CD4-positive, alpha-beta T cell treated with Interferon gamma for 1 hour (primary cell): ENCODE results near the gene SUPT20H.
"Not testable (repeated sequence)": the region's sequence is repeated elsewhere in the genome, so short reads cannot be mapped to it uniquely, and the experiment has no call there.

Experiments
- DNase-seq: peaks from one replicate; pipeline ENCODE4 v3.0.0-alpha.2; 2020

The SUPT20H gene

GRCh38 chr13:37068962-37069361 is 9.5 kb upstream of the SUPT20H start:
- DNase-seq = no peak

GRCh38 chr13:37067874-37068273 is 8.4 kb upstream of the SUPT20H start:
- DNase-seq = no peak

GRCh38 chr13:37065890-37066526 is 6.5 kb upstream of the SUPT20H start:
- no peak for DNase-seq

GRCh38 chr13:37059848-37060192 is 332 bp upstream of the SUPT20H start:
- DNase-seq = no peak

- DNase-seq = not testable (repeated sequence)
These were observed 3.3 kb downstream of the SUPT20H start for GRCh38 chr13:37056228-37056627.

- not testable (repeated sequence) for DNase-seq
These were observed 6.4 kb downstream of the SUPT20H start for GRCh38 chr13:37053111-37053510.

- DNase-seq = no peak
These were observed 9.7 kb downstream of the SUPT20H start for GRCh38 chr13:37049810-37050209.

- DNase-seq = no peak
These were observed 11.6 kb downstream of the SUPT20H start for GRCh38 chr13:37047846-37048245.

- DNase-seq = no peak
These were observed 12.5 kb downstream of the SUPT20H start for GRCh38 chr13:37047032-37047431.

GRCh38 chr13:37046062-37046461 is 13.4 kb downstream of the SUPT20H start:
- DNase-seq = no peak

- no peak for DNase-seq
These were observed 18.7 kb downstream of the SUPT20H start for GRCh38 chr13:37040789-37041188.

- DNase-seq = no peak
These were observed 19.6 kb downstream of the SUPT20H start for GRCh38 chr13:37039896-37040295.

GRCh38 chr13:37037241-37037640 is 22.2 kb downstream of the SUPT20H start:
- no peak for DNase-seq

GRCh38 chr13:37029617-37030016 is 29.9 kb downstream of the SUPT20H start:
- no peak for DNase-seq

- DNase-seq = no peak
These were observed 31.8 kb downstream of the SUPT20H start for GRCh38 chr13:37027639-37028038.

GRCh38 chr13:37026771-37027170 is 32.7 kb downstream of the SUPT20H start:
- no peak for DNase-seq

- no peak for DNase-seq
These were observed 35.6 kb downstream of the SUPT20H start for GRCh38 chr13:37023871-37024270.

GRCh38 chr13:37014609-37015008 is 44.9 kb downstream of the SUPT20H start:
- no peak for DNase-seq

GRCh38 chr13:37011788-37012187 is 47.7 kb downstream of the SUPT20H start:
- DNase-seq = no peak

- DNase-seq = no peak
These were observed 48.5 kb downstream of the SUPT20H start for GRCh38 chr13:37011002-37011401.

GRCh38 chr13:37010424-37010823 is 49.1 kb downstream of the SUPT20H start:
- DNase-seq = no peak

- DNase-seq = no peak
These were observed 49.8 kb downstream of the SUPT20H start for GRCh38 chr13:37009692-37010091.

- no peak for DNase-seq
These were observed 57.6 kb downstream of the SUPT20H start for GRCh38 chr13:37001921-37002250.

- peak; percentile 91 for DNase-seq
These were observed 60.3 kb downstream of the SUPT20H start, which contains the start of gene ALG5 for GRCh38 chr13:36999054-36999714. Gene ALG5, minus strand, starts transcription at chr13:36999340. Its CDS starts 40 bp downstream, at chr13:36999300.

GRCh38 chr13:36998624-36999041 is 60.9 kb downstream of the SUPT20H start:
- no peak for DNase-seq
